GM18519 (cell line): ENCODE results near the gene SUPT20H.
A peak's percentile ranks its signal among the peaks of the same experiment; 100 is the strongest.

ENCODE experiments used
- ATAC-seq: cut with Tn5 transposase; IDR thresholded peaks from one replicate; pipeline ENCODE4 v1.9.1; 2021; ENCODE audit warnings: mild to moderate bottlenecking, moderate library complexity; ENCODE audit not compliant: unreplicated experiment, low FRiP score

Gene SUPT20H

GRCh38 chr13:37009692-37010091 is 49.8 kb downstream of the SUPT20H start:
- ATAC-seq = no peak

GRCh38 chr13:37001921-37002250 is 57.6 kb downstream of the SUPT20H start:
- no peak for ATAC-seq

GRCh38 chr13:36999054-36999714 is 60.3 kb downstream of the SUPT20H start, which contains the start of gene ALG5:
TSS of gene ALG5 (minus strand) at chr13:36999340. CDS start at chr13:36999300, 40 bp downstream.
- ATAC-seq = peak; percentile 80

- ATAC-seq = no peak
Observed at GRCh38 chr13:36998624-36999041, 60.9 kb downstream of the SUPT20H start.

GRCh38 chr13:36997716-36998427 is 61.6 kb downstream of the SUPT20H start:
- ATAC-seq = no peak

GRCh38 chr13:36992362-36992761 is 67.1 kb downstream of the SUPT20H start:
- no peak for ATAC-seq

- no peak for ATAC-seq
Observed at GRCh38 chr13:36986462-36987240, 72.8 kb downstream of the SUPT20H start.

GRCh38 chr13:36981156-36981743 is 78.2 kb downstream of the SUPT20H start:
- peak; percentile 74 for ATAC-seq

- ATAC-seq = no peak
Observed at GRCh38 chr13:36979361-36980050, 80.0 kb downstream of the SUPT20H start.

GRCh38 chr13:36975172-36975571 is 84.3 kb downstream of the SUPT20H start:
- no peak for ATAC-seq

- ATAC-seq = peak; percentile 85
Observed at GRCh38 chr13:36973621-36974295, 85.7 kb downstream of the SUPT20H start.

GRCh38 chr13:36973009-36973408 is 86.5 kb downstream of the SUPT20H start:
- no peak for ATAC-seq

GRCh38 chr13:36966404-36966803 is 93.1 kb downstream of the SUPT20H start:
- no peak for ATAC-seq

- no peak for ATAC-seq
Observed at GRCh38 chr13:36965767-36966166, 93.7 kb downstream of the SUPT20H start.

GRCh38 chr13:36959456-36960116 is 99.9 kb downstream of the SUPT20H start:
- ATAC-seq = no peak
